Ovary (tissue), 9 donors: Measurements from ENCODE around the gene SETBP1. TPM values are rescaled to one million over a fixed set of nuclear protein-coding genes. Genes with fewer than 3 reads are reported as not detected.

ENCODE experiments used
- DNase-seq, 5 donors: peaks; one replicate each; pipeline ENCODE4 v3.0.0-alpha.2; 2019 to 2020
- H3K27ac ChIP-seq, 2 donors: fragments of 200-600 bp; one replicate each; pipeline versions ENCODE4 v1.5.1 to v1.8.0; 2019 to 2022
- H3K27me3 ChIP-seq: fragments of 200-600 bp; one replicate; pipeline ENCODE4 v1.8.0; 2022
- H3K36me3 ChIP-seq: fragments of 200-600 bp; sonication (generic); one replicate; pipeline ENCODE4 v1.5.1; 2019
- H3K4me1 ChIP-seq: one replicate; pipeline ENCODE4 v1.8.1; 2013; ENCODE audit warnings: mild to moderate bottlenecking, moderate library complexity; ENCODE audit not compliant: insufficient read depth
- H3K4me3 ChIP-seq: fragments of 200-600 bp; sonication (generic); one replicate; pipeline ENCODE4 v1.5.1; 2017
- H3K9me3 ChIP-seq, 2 donors: fragments of 200-600 bp in 1 of 2; sonication (generic) in 1 of 2; one replicate each; pipeline versions ENCODE4 v1.5.1 to v1.8.1; 2013 to 2019; ENCODE audit warnings: mild to moderate bottlenecking in 1 of 2, moderate library complexity in 1 of 2
- EP300 ChIP-seq: sonication (generic); formaldehyde crosslinking; IDR thresholded peaks from one replicate; pipeline ENCODE4 v1.6.1; 2017; ENCODE audit warnings: antibody characterized with exemption
- POLR2A ChIP-seq: fragments of 450-650 bp; IDR thresholded peaks from one replicate; pipeline ENCODE4 v1.6.1; 2017; ENCODE audit warnings: antibody characterized with exemption, mild to moderate bottlenecking, moderate library complexity
- WGBS, 3 donors: extraction: QIAGEN DNeasy Blood & Tissue Kit in 1 of 3; methylation state at CpG; one replicate each; pipeline versions ENCODE4 v1.1.5 to v1.1.7; 2013 to 2017; 5-methylcytosine and 5-hydroxymethylcytosine counted together
- intact Hi-C, 4 donors: fragments of 100-400 bp; cut with DNase I; formaldehyde crosslinking; loops; one replicate each; pipeline versions ENCODE4 v1.11.0 to v1.15.1; 2022 to 2023
- polyA plus RNA-seq, 2 donors: library from polyadenylated mRNA; stranded (reverse); fragments of 200-250 nt in 1 of 2; fragments of 350-450 nt in 1 of 2; fragmentation: Illumina TruSeq in 1 of 2; extraction: RNeasy Lipid Tissue Mini Kit (QIAGEN cat#74804) in 1 of 2; gene quantifications; one replicate each; pipeline ENCODE4 v1.2.3, GENCODE V29; 2013 to 2014
- total RNA-seq, 7 donors: library from RNA; depleted of rRNA in 2 of 7; stranded (reverse); fragments of >200 nt in 2 of 7; fragmentation: NEBNext Ultra II Directional in 3 of 7; extraction: Animal tissue kit (Norgen Biotek cat#: 25700) in 3 of 7; gene quantifications; one replicate each; pipeline versions ENCODE4 v1.1.0 to v1.2.4, GENCODE V29; 2016 to 2023
- TF ChIP-seq, protein P1 (sequence below), 3 donors: fragments of 450-650 bp in 2 of 3; fragments of 200-600 bp in 1 of 3; IDR thresholded peaks; one replicate each; pipeline versions ENCODE4 v1.5.1 to v1.8.0; 2016 to 2022; ENCODE audit warnings: antibody characterized with exemption in 3 of 3, mild to moderate bottlenecking in 1 of 3
- donor health status: DM: no; HTN: no; CAD: no; lungs with moderate emphysema.
- donor health status: DM: no; HTN: no; CAD: no.
- donor health status: Bipolar disorder and iron deficiency.
- donor health status: DM: yes; HTN: yes; CAD: no.
- donor health status: DM: no; HTN: no; CAD: no.
- donor health status: DM: yes; HTN: yes; CAD: no.

Gene SETBP1
- total and polyA plus RNA-seq, 9 donors, result 7.8 to 53.7 (median 28.4) TPM

- TF ChIP-seq POLR2A (no peak), EP300 (no peak)
- TF ChIP-seq, protein P1, sequence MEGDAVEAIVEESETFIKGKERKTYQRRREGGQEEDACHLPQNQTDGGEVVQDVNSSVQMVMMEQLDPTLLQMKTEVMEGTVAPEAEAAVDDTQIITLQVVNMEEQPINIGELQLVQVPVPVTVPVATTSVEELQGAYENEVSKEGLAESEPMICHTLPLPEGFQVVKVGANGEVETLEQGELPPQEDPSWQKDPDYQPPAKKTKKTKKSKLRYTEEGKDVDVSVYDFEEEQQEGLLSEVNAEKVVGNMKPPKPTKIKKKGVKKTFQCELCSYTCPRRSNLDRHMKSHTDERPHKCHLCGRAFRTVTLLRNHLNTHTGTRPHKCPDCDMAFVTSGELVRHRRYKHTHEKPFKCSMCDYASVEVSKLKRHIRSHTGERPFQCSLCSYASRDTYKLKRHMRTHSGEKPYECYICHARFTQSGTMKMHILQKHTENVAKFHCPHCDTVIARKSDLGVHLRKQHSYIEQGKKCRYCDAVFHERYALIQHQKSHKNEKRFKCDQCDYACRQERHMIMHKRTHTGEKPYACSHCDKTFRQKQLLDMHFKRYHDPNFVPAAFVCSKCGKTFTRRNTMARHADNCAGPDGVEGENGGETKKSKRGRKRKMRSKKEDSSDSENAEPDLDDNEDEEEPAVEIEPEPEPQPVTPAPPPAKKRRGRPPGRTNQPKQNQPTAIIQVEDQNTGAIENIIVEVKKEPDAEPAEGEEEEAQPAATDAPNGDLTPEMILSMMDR (IDR thresholded peaks at IDR 0.05), result no peak
- H3K36me3 ChIP-seq, result no peaks in the 10 kb centered on the region
- no peaks in the 10 kb centered on the region for H3K27me3 ChIP-seq
- WGBS, 3 donors, result 49 to 62% (median 60%) methylated on average over 2 of the region's 2 CpGs
- H3K9me3 ChIP-seq, result no peaks in the 10 kb centered on the region
- H3K4me1 ChIP-seq, result peaks cover 6% of the 10 kb centered on the region
- intact Hi-C loops, result no loop called here
- no peak for DNase-seq
- no peak overlapping the region for H3K4me3 ChIP-seq
- H3K27ac ChIP-seq, result no peak overlapping the region
These were observed 262.7 kb downstream of the SETBP1 start for GRCh38 chr18:44943311-44943881.

GRCh38 chr18:44944461-44944860 is 263.8 kb downstream of the SETBP1 start:
- no peak overlapping the region for H3K27ac ChIP-seq
- WGBS, 3 donors, result 71 to 96% (median 89%) methylated on average over 1 of the region's 1 CpG
- no peak for TF ChIP-seq EP300
- TF ChIP-seq POLR2A, result no peak
- TF ChIP-seq, protein P1 (IDR thresholded peaks at IDR 0.05), result no peak

GRCh38 chr18:44945888-44946401 is 265.3 kb downstream of the SETBP1 start:
- Histone ChIP-seq H3K9me3 (no peaks in the 10 kb centered on the region), H3K27ac (no peak overlapping the region), H3K4me3 (no peak overlapping the region), H3K27me3 (no peaks in the 10 kb centered on the region), H3K36me3 (no peaks in the 10 kb centered on the region), H3K4me1 (peaks cover 6% of the 10 kb centered on the region)
- DNase-seq, result no peak
- WGBS, 3 donors, result 82 to 83% (median 83%) methylated on average over 4 of the region's 4 CpGs
- intact Hi-C loops, result no loop called here
- TF ChIP-seq POLR2A, result no peak
- TF ChIP-seq, protein P1 (IDR thresholded peaks at IDR 0.05), result no peak
- TF ChIP-seq EP300, result no peak

More at GRCh38 chr18:44944461-44944860, 263.8 kb downstream of the SETBP1 start:
- H3K4me1 ChIP-seq, result peaks cover 6% of the 10 kb centered on the region
- intact Hi-C loops, result no loop called here
- no peak for DNase-seq
- no peak overlapping the region for H3K4me3 ChIP-seq
- no peaks in the 10 kb centered on the region for H3K27me3 ChIP-seq
- no peaks in the 10 kb centered on the region for H3K9me3 ChIP-seq
- no peaks in the 10 kb centered on the region for H3K36me3 ChIP-seq

GRCh38 chr18:44946529-44947113 is 265.9 kb downstream of the SETBP1 start:
- TF ChIP-seq POLR2A (no peak), EP300 (no peak)
- TF ChIP-seq, protein P1 (IDR thresholded peaks at IDR 0.05), result no peak
- H3K36me3 ChIP-seq, result no peaks in the 10 kb centered on the region
- no peak overlapping the region for H3K27ac ChIP-seq
- H3K4me3 ChIP-seq, result no peak overlapping the region
- intact Hi-C loops, result no loop called here
- no peak for DNase-seq
- WGBS, 3 donors, result 98% methylated on average over 4 of the region's 4 CpGs
- H3K4me1 ChIP-seq, result peaks cover 6% of the 10 kb centered on the region
- H3K9me3 ChIP-seq, result no peaks in the 10 kb centered on the region
- no peaks in the 10 kb centered on the region for H3K27me3 ChIP-seq
